Measurements from ENCODE around the gene SLC9B2.

DNA sequence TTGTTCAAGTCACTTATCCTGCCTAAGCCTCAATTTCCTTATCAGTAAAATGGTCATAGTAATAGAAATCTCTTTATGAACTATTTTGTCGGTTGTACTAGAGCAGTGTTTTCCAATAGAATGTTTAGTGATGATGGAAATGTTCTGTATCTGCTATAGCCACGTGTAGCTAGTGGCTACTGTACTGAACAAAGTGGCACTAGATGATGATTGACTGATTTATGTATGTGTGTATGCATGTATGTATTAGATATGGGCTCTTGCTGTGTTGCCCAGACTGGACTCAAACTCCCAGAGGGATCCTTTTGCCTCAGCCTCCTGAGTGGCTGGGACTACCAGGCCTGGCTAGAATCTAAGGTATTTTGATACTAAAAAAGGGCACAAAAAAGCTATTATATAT is 32.4 kb downstream of the SLC9B2 start:
- no peak for TF ChIP-seq TOX (CRISPR knock-in tag; IDR thresholded peaks at IDR 0.05; ENCODE audit: borderline replicate concordance)
- TF ChIP-seq ZFP3 (CRISPR knock-in tag; IDR thresholded peaks at IDR 0.05) = no peak
- no peak for TF ChIP-seq BACH2 (CRISPR knock-in tag; IDR thresholded peaks at IDR 0.05; ENCODE audit: borderline replicate concordance)
- TF ChIP-seq ZNF8 (CRISPR knock-in tag; IDR thresholded peaks at IDR 0.05) = no peak
- TF ChIP-seq TSHZ2 (CRISPR knock-in tag; IDR thresholded peaks at IDR 0.05) = no peak
- no peak for TF ChIP-seq TCF4 (CRISPR knock-in tag; IDR thresholded peaks at IDR 0.05; ENCODE audit: borderline replicate concordance)
- no peak for TF ChIP-seq ESRRG (CRISPR knock-in tag; IDR thresholded peaks at IDR 0.05)
- no peak for TF ChIP-seq ARNTL (CRISPR knock-in tag; IDR thresholded peaks at IDR 0.05; ENCODE audit: borderline replicate concordance, low read depth)
- TF ChIP-seq PATZ1 (CRISPR knock-in tag; IDR thresholded peaks at IDR 0.05; ENCODE audit: borderline replicate concordance) = no peak
- TF ChIP-seq ZFP30 (CRISPR knock-in tag; IDR thresholded peaks at IDR 0.05) = no peak
- TF ChIP-seq, protein P1, sequence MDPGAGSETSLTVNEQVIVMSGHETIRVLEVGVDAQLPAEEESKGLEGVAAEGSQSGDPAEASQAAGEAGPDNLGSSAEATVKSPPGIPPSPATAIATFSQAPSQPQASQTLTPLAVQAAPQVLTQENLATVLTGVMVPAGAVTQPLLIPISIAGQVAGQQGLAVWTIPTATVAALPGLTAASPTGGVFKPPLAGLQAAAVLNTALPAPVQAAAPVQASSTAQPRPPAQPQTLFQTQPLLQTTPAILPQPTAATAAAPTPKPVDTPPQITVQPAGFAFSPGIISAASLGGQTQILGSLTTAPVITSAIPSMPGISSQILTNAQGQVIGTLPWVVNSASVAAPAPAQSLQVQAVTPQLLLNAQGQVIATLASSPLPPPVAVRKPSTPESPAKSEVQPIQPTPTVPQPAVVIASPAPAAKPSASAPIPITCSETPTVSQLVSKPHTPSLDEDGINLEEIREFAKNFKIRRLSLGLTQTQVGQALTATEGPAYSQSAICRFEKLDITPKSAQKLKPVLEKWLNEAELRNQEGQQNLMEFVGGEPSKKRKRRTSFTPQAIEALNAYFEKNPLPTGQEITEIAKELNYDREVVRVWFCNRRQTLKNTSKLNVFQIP (CRISPR knock-in tag; IDR thresholded peaks at IDR 0.05; ENCODE audit: borderline replicate concordance, low read depth) = no peak
- TF ChIP-seq CREB5 (CRISPR knock-in tag; IDR thresholded peaks at IDR 0.05; ENCODE audit: low read depth) = no peak
- TF ChIP-seq CSRNP3 (CRISPR knock-in tag; IDR thresholded peaks at IDR 0.05) = no peak
- no peak for TF ChIP-seq ZNF565 (CRISPR knock-in tag; conservative IDR thresholded peaks at IDR 0.05; ENCODE audit: low read depth)

Measured in SK-N-SH treated with all-trans-retinoic acid at 6 μM for 48 hours (cell line).